Measurements from ENCODE around the gene WDR54. TPM values are rescaled to one million over a fixed set of nuclear protein-coding genes. Genes with fewer than 3 reads are reported as not detected.

Gene WDR54
- total and polyA plus RNA-seq, 10 of the 15 experiments (the other 5 are each of a cell fraction or from before 2014, with no cell fraction given) = 38.2 to 116 (median 89.1) TPM

DNA sequence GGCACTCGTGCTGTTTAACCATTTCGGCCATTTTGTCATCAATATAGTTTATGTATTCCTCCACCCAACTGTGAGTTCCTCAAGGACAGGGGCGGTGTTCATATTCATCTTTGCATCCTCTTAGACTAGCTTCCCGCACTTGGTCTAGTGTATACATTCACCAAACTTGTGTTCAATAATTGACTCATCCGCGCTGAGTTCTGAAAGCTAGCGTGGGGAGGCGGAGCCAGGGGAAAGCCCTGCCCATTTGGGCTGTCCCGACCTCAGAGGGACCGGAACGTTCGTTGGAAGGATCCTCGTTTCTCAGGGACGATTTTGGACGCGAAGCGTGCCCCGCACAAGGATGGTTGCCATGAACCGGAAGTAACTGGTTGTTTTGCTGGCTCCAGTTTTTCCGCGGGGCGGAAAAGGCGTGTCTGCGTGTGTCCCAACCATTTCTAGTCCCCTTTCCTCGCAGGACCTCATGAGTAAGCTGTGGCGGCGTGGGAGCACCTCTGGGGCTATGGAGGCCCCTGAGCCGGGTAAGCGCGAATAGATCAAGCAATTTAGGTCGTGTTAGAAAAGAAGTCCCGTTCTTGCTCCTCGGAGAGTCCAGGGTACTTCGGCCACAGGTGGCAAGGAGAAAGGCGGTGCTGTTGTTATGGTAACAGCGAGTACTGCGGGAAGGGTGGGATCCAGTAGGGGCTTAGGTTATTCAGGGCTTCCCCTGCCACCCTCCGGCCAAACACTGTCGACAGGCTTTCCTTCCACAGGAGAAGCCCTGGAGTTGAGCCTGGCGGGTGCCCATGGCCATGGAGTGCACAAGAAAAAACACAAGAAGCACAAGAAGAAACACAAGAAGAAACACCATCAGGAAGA is 33.4 kb downstream of the WDR54 start, which contains the start of gene INO80B (continued):
- TF ChIP-seq SMAD1 (IDR thresholded peaks at IDR 0.05; ENCODE audit: low read depth, partially characterized antibody) (no peak), TBL1XR1 (IDR thresholded peaks at IDR 0.05; ENCODE audit: low read depth, low read length) (no peak), NR2C1 (IDR thresholded peaks at IDR 0.05) (peak; percentile 98), DPF2 (IDR thresholded peaks at IDR 0.05) (no peak), MXI1 (IDR thresholded peaks at IDR 0.05; ENCODE audit: low read depth, low read length) (peak; percentile 97), CBX5 (IDR thresholded peaks at IDR 0.05; ENCODE audit: low read depth) (peak; percentile 86; the same call in 1 of the 2 replicates), ZNF384 (IDR thresholded peaks at IDR 0.05; ENCODE audit: borderline replicate concordance, low read depth, low read length) (no peak), CHD1 (IDR thresholded peaks at IDR 0.05; ENCODE audit: low read depth, low read length) (no peak), ATF7 (IDR thresholded peaks at IDR 0.05; ENCODE audit: low read depth) (peak; percentile 80), NBN (IDR thresholded peaks at IDR 0.05) (peak; percentile 96), RELA (IDR thresholded peaks at IDR 0.05; ENCODE audit: borderline replicate concordance, partially characterized antibody) (peak; percentile 97), FOXK2 (IDR thresholded peaks at IDR 0.05) (peak; percentile 83), CREM (IDR thresholded peaks at IDR 0.05; ENCODE audit: low read depth) (peak; percentile 93), LARP7 (IDR thresholded peaks at IDR 0.05) (no peak), MTA3 (IDR thresholded peaks at IDR 0.05; ENCODE audit: borderline replicate concordance, low read length) (no peak), SIX5 (IDR thresholded peaks at IDR 0.05; ENCODE audit: low read depth, low read length, severe bottlenecking) (peak; percentile 95), ZNF217 (IDR thresholded peaks at IDR 0.05) (no peak), CHD4 (IDR thresholded peaks at IDR 0.05) (no peak), CHD2 (IDR thresholded peaks at IDR 0.05; ENCODE audit: borderline replicate concordance, low read depth, low read length) (peak; percentile 86), HCFC1 (IDR thresholded peaks at IDR 0.05; ENCODE audit: low read length) (peak; percentile 98), KDM1A (IDR thresholded peaks at IDR 0.05; ENCODE audit: borderline replicate concordance) (no peak), BACH1 (IDR thresholded peaks at IDR 0.05; ENCODE audit: borderline replicate concordance) (peak; percentile 90), RAD51 (IDR thresholded peaks at IDR 0.05) (no peak)
- TF ChIP-seq, protein P1, sequence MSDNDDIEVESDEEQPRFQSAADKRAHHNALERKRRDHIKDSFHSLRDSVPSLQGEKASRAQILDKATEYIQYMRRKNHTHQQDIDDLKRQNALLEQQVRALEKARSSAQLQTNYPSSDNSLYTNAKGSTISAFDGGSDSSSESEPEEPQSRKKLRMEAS (IDR thresholded peaks at IDR 0.05; ENCODE audit: low read depth, low read length) = peak; percentile 77; the same call in 1 of the 2 replicates
- TF ChIP-seq, protein P2, sequence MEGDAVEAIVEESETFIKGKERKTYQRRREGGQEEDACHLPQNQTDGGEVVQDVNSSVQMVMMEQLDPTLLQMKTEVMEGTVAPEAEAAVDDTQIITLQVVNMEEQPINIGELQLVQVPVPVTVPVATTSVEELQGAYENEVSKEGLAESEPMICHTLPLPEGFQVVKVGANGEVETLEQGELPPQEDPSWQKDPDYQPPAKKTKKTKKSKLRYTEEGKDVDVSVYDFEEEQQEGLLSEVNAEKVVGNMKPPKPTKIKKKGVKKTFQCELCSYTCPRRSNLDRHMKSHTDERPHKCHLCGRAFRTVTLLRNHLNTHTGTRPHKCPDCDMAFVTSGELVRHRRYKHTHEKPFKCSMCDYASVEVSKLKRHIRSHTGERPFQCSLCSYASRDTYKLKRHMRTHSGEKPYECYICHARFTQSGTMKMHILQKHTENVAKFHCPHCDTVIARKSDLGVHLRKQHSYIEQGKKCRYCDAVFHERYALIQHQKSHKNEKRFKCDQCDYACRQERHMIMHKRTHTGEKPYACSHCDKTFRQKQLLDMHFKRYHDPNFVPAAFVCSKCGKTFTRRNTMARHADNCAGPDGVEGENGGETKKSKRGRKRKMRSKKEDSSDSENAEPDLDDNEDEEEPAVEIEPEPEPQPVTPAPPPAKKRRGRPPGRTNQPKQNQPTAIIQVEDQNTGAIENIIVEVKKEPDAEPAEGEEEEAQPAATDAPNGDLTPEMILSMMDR (IDR thresholded peaks at IDR 0.05 in 2 of 3, conservative IDR thresholded peaks at IDR 0.05 in 1 of 3; ENCODE audit: control insufficient read depth in 2 of 3, extremely low read depth in 1 of 3, insufficient read depth in 1 of 3, low read depth in 3 of 3, low read length in 3 of 3) = no peak
- TF ChIP-seq, protein P3, sequence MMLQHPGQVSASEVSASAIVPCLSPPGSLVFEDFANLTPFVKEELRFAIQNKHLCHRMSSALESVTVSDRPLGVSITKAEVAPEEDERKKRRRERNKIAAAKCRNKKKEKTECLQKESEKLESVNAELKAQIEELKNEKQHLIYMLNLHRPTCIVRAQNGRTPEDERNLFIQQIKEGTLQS (IDR thresholded peaks at IDR 0.05; ENCODE audit: borderline replicate concordance, extremely low read depth, low read depth, low read length) = no peak
- TF ChIP-seq, protein P4, sequence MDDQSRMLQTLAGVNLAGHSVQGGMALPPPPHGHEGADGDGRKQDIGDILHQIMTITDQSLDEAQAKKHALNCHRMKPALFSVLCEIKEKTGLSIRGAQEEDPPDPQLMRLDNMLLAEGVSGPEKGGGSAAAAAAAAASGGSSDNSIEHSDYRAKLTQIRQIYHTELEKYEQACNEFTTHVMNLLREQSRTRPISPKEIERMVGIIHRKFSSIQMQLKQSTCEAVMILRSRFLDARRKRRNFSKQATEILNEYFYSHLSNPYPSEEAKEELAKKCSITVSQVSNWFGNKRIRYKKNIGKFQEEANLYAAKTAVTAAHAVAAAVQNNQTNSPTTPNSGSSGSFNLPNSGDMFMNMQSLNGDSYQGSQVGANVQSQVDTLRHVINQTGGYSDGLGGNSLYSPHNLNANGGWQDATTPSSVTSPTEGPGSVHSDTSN (IDR thresholded peaks at IDR 0.05; ENCODE audit: insufficient replicate concordance, low read depth, low read length) = no peak
- TF ChIP-seq, protein P5, sequence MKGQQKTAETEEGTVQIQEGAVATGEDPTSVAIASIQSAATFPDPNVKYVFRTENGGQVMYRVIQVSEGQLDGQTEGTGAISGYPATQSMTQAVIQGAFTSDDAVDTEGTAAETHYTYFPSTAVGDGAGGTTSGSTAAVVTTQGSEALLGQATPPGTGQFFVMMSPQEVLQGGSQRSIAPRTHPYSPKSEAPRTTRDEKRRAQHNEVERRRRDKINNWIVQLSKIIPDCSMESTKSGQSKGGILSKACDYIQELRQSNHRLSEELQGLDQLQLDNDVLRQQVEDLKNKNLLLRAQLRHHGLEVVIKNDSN (IDR thresholded peaks at IDR 0.05; ENCODE audit: borderline replicate concordance, extremely low read length, insufficient read depth, low read depth, low read length) = no peak

All from GM12878 (cell line).